H1 (cell line): ENCODE results near the gene C9. TPM values are rescaled to one million over a fixed set of nuclear protein-coding genes. Genes with fewer than 3 reads are reported as not detected.

Experiments
- CBX8 ChIP-seq: fragments of 300-800, 300-1000 bp; sonication (generic); IDR thresholded peaks from 2 replicates; pipeline ENCODE4 v1.7.1; 2016; ENCODE audit warnings: low read depth, low read length, borderline replicate concordance
- CHD7 ChIP-seq: fragments of 300-600 bp; sonication (generic); IDR thresholded peaks from 2 replicates; pipeline ENCODE4 v1.7.1; 2012; ENCODE audit warnings: low read length, moderate library complexity, mild to moderate bottlenecking, inconsistent platforms; ENCODE audit not compliant: insufficient replicate concordance
- EP300 ChIP-seq, 2 experiments: IDR thresholded peaks; 1 replicate in 1 of 2; 2 replicates in 1 of 2; pipeline ENCODE4 v1.6.1; 2011 to 2012; ENCODE audit warnings: low read depth in 2 of 2, low read length in 2 of 2, mild to moderate bottlenecking in 2 of 2, borderline replicate concordance in 1 of 2, inconsistent platforms in 1 of 2, moderate library complexity in 1 of 2
- GTF2F1 ChIP-seq: IDR thresholded peaks from 2 replicates; pipeline ENCODE4 v1.6.1; 2012; ENCODE audit warnings: low read depth, low read length, improper control_type of control experiment, borderline replicate concordance
- RNF2 ChIP-seq: fragments of 200-900, 300-1000 bp; sonication (generic); IDR thresholded peaks from 2 replicates; pipeline ENCODE4 v1.7.1; 2016; ENCODE audit warnings: borderline replicate concordance, low read depth, mild to moderate bottlenecking, antibody characterized with exemption, low read length; ENCODE audit not compliant: poor library complexity, severe bottlenecking; ENCODE audit errors: missing control alignments
- SAP30 ChIP-seq: fragments of 300-600 bp; sonication (generic); IDR thresholded peaks from 2 replicates; pipeline ENCODE4 v1.7.1; 2012; ENCODE audit warnings: low read length, moderate library complexity, mild to moderate bottlenecking, inconsistent platforms; ENCODE audit not compliant: insufficient read depth, insufficient replicate concordance
- SIRT6 ChIP-seq: IDR thresholded peaks from one replicate; pipeline ENCODE4 v1.7.1; 2012; ENCODE audit warnings: low read length, inconsistent platforms
- SP2 ChIP-seq: IDR thresholded peaks from 2 replicates; pipeline ENCODE4 v1.6.1; 2012; ENCODE audit warnings: mild to moderate bottlenecking, low read length, inconsistent platforms
- SUZ12 ChIP-seq: fragments of 200-600 bp; sonication (generic); IDR thresholded peaks from 2 replicates; pipeline ENCODE4 v1.6.1; 2012; ENCODE audit warnings: mild to moderate bottlenecking, inconsistent platforms, low read length, moderate library complexity, mixed read lengths
- TEAD4 ChIP-seq: IDR thresholded peaks from 2 replicates; pipeline ENCODE4 v1.6.1; 2012; ENCODE audit warnings: low read depth, low read length, inconsistent platforms, mixed read lengths
- polyA plus RNA-seq, 7 experiments: library from polyadenylated mRNA; depleted of rRNA in 3 of 7; stranded (reverse) in 5 of 7; unstranded in 2 of 7; fragments of >200 nt in 5 of 7; fragments of 200-250 nt in 2 of 7; gene quantifications; 1 replicate in 5 of 7; 2 replicates in 1 of 7; 4 replicates in 1 of 7; pipeline versions ENCODE4 v1.2.1 to v1.2.3, GENCODE V29; 2011 to 2013; ENCODE audit warnings: missing spikeins in 2 of 7, mixed read lengths in 2 of 7
- total RNA-seq: library from RNA; stranded (reverse); fragmentation: NEBNext Ultra II Directional; extraction: Animal tissue kit (Norgen Biotek cat#: 25700); gene quantifications from 2 replicates; pipeline ENCODE4 v1.2.1, GENCODE V29; 2021

The C9 gene
- total and polyA plus RNA-seq, 2 of the 8 experiments (the other 6 are each of a cell fraction or from before 2014, with no cell fraction given) = not detected

GRCh38 chr5:39238366-39239105 lies 125.8 kb downstream of the C9 start (continued):
- TF ChIP-seq CHD7 (no peak), SP2 (no peak), SAP30 (no peak), EP300 (IDR thresholded peaks at IDR 0.05; ENCODE audit: borderline replicate concordance in 1 of 2, low read depth in 2 of 2, low read length in 2 of 2) (no peak), CBX8 (no peak), SUZ12 (no peak), GTF2F1 (no peak), SIRT6 (no peak), RNF2 (no peak), TEAD4 (no peak)
- TF ChIP-seq, all 59 proteins: peak for 0
